Right lobe of liver (tissue), 4 donors: ENCODE results near the gene MAP3K3.

Experiments
- POLR2A ChIP-seq: fragments of 450-650 bp; IDR thresholded peaks from one replicate; pipeline ENCODE4 v1.6.1; 2017; ENCODE audit warnings: antibody characterized with exemption, mild to moderate bottlenecking
- TF ChIP-seq, protein P1 (sequence below), 4 donors: fragments of 200-600 bp in 3 of 4; fragments of 450-650 bp in 1 of 4; IDR thresholded peaks; one replicate each; pipeline versions ENCODE4 v1.5.1 to v1.8.0; 2016 to 2022; ENCODE audit warnings: antibody characterized with exemption in 4 of 4, mild to moderate bottlenecking in 2 of 4
- donor health status: DM: no; HTN: no; CAD: no.
- donor health status: DM: no; HTN: no; CAD: no.
- donor health status: DM: no; HTN: yes; CAD: no.

DNA sequence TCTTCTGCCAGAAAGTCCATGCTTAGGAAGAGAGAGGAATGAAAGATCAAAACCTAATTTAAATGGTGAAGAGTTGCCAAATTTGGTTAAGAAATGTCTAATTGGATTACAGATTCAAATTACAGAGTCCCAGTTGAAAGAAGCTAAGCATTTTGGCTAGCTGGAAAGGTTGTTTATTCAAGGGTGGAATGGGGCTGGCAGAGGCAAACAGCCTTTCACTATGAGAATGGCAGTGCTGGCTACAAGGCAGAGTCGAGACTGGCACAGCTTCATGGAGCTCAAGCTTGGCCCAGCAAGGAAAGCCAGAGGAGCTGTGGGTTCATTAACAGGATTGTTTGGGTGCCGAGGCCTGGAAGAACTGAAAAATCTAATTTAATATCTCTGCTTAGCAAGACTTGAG is 13.6 kb downstream of the MAP3K3 start:
- TF ChIP-seq POLR2A = no peak
- TF ChIP-seq, protein P1, sequence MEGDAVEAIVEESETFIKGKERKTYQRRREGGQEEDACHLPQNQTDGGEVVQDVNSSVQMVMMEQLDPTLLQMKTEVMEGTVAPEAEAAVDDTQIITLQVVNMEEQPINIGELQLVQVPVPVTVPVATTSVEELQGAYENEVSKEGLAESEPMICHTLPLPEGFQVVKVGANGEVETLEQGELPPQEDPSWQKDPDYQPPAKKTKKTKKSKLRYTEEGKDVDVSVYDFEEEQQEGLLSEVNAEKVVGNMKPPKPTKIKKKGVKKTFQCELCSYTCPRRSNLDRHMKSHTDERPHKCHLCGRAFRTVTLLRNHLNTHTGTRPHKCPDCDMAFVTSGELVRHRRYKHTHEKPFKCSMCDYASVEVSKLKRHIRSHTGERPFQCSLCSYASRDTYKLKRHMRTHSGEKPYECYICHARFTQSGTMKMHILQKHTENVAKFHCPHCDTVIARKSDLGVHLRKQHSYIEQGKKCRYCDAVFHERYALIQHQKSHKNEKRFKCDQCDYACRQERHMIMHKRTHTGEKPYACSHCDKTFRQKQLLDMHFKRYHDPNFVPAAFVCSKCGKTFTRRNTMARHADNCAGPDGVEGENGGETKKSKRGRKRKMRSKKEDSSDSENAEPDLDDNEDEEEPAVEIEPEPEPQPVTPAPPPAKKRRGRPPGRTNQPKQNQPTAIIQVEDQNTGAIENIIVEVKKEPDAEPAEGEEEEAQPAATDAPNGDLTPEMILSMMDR (IDR thresholded peaks at IDR 0.05) = no peak
